GM12891 (cell line): Measurements from ENCODE around the gene DLG3.

Experiments
- PAX5 ChIP-seq: IDR thresholded peaks from 2 replicates; pipeline ENCODE4 v1.6.1; 2011; ENCODE audit warnings: low read length, moderate library complexity, mild to moderate bottlenecking; ENCODE audit not compliant: insufficient read depth, severe bottlenecking
- POLR2A ChIP-seq: IDR thresholded peaks from 2 replicates; pipeline ENCODE4 v1.6.1; 2011; ENCODE audit warnings: low read depth, low read length, control low read depth
- POLR2AphosphoS5 ChIP-seq: IDR thresholded peaks from 2 replicates; pipeline ENCODE4 v1.6.1; 2011; ENCODE audit warnings: low read depth, low read length, control low read depth
- SPI1 ChIP-seq: IDR thresholded peaks from 2 replicates; pipeline ENCODE4 v1.6.1; 2011; ENCODE audit warnings: low read depth, low read length, control low read depth
- TAF1 ChIP-seq: IDR thresholded peaks from 2 replicates; pipeline ENCODE4 v1.6.1; 2011; ENCODE audit warnings: low read depth, low read length, control low read depth

GRCh38 chrX:70496491-70496890, 51.9 kb downstream of the DLG3 start:
- no peak for TF ChIP-seq POLR2A
- TF ChIP-seq PAX5 = no peak
- TF ChIP-seq POLR2AphosphoS5 = no peak
- no peak for TF ChIP-seq SPI1
- TF ChIP-seq TAF1 = no peak
